ENCODE results near the gene THEMIS.

GRCh38 chr6:127794405-127794804, 106.5 kb downstream of the THEMIS start:
- TF ChIP-seq CTCF (IDR thresholded peaks at IDR 0.05; ENCODE audit: poor library complexity): no peak
- TF ChIP-seq EZH2phosphoT487 (IDR thresholded peaks at IDR 0.05; ENCODE audit: low read depth, severe bottlenecking, unreplicated experiment): no peak
- TF ChIP-seq EZH2 (IDR thresholded peaks at IDR 0.05; ENCODE audit: borderline replicate concordance): no peak

Data from hepatocyte (in vitro differentiated cells).